Measurements from ENCODE around the gene STARD8.

- TF ChIP-seq CTCF (IDR thresholded peaks at IDR 0.05) (no peak), SMC3 (IDR thresholded peaks at IDR 0.05) (no peak)
Observed at GRCh38 chrX:68758671-68759070, 111.2 kb downstream of the STARD8 start.

Data from A549 (cell line).